Dermis blood vessel endothelial cell (primary cell): ENCODE results near the gene CELSR1. TPM values are rescaled to one million over a fixed set of nuclear protein-coding genes. Genes with fewer than 3 reads are reported as not detected.
A peak's percentile ranks its signal among the peaks of the same experiment; 100 is the strongest.

Experiments used
- DNase-seq: peaks from one replicate; pipeline ENCODE4 v3.0.0; 2010
- total RNA-seq: library from RNA; depleted of rRNA; stranded (reverse); fragments of >200 nt; gene quantifications from 2 replicates; pipeline ENCODE4 v1.2.3, GENCODE V29; 2014

The CELSR1 gene
- total RNA-seq, 1 donor from 2014 or later: 28.2 TPM

DNA sequence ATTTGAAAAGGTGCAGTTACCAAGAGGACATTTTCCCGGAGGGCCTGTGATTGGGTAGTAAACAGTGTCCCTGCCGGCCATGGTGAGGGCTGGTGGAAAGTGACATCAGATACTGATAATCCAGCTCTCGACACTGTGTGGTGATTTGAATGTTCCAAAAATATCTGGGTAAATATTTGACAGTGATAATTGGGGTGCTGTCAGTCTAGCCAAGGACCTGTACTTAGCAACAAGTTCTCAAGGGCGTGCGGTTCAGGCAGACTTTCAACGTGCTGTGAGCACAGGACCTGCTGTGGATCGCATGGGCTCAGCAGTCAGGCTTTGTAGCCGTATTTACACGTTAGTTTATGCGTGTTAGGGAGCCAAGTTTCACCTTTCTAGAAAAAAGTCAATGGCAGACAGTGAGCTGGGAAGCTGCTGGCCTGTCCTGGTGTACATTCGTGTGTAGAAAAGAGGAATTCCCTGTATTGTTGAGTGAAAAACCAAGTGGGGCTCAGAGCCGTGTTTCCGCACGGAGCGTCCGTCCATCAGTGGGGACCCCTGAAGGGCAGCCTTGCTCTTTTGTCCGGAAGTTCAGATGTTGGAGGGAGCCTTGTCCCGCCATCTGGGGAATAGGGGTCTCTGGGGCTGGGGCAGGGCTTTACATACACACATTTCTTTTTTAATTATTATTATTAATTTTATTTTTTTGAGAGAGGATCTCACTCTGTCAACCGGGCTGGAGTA, 190.6 kb downstream of the CELSR1 start:
- DNase-seq: no peak

DNA sequence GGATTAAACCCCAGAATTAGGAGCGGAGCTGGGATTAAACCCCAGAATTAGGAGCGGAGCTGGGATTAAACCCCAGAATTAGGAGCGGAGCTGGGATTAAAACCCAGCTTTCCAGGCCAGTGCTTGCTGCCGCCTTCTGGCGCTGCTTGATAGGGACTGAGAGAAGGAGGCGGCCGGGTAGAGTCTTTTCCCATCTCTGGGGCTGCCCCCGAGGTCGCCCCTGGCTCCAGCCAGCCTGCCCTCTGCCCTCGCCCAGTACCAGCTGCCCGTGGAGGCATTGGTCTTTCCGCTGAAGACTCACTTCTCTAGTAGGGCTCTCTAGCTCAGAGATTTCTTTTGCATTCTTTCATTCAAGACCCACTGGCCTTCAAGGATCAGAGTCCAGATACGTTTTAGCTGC, 196.7 kb downstream of the CELSR1 start:
- no peak for DNase-seq

- no peak for DNase-seq
These were observed 197.5 kb downstream of the CELSR1 start for GRCh38 chr22:46339956-46340355.

- no peak for DNase-seq
These were observed 198.8 kb downstream of the CELSR1 start for GRCh38 chr22:46338636-46339035.

- no peak for DNase-seq
These were observed 199.6 kb downstream of the CELSR1 start for GRCh38 chr22:46337870-46338269.

GRCh38 chr22:46336119-46337078, 201.0 kb downstream of the CELSR1 start:
- DNase-seq: peak; percentile 39

DNA sequence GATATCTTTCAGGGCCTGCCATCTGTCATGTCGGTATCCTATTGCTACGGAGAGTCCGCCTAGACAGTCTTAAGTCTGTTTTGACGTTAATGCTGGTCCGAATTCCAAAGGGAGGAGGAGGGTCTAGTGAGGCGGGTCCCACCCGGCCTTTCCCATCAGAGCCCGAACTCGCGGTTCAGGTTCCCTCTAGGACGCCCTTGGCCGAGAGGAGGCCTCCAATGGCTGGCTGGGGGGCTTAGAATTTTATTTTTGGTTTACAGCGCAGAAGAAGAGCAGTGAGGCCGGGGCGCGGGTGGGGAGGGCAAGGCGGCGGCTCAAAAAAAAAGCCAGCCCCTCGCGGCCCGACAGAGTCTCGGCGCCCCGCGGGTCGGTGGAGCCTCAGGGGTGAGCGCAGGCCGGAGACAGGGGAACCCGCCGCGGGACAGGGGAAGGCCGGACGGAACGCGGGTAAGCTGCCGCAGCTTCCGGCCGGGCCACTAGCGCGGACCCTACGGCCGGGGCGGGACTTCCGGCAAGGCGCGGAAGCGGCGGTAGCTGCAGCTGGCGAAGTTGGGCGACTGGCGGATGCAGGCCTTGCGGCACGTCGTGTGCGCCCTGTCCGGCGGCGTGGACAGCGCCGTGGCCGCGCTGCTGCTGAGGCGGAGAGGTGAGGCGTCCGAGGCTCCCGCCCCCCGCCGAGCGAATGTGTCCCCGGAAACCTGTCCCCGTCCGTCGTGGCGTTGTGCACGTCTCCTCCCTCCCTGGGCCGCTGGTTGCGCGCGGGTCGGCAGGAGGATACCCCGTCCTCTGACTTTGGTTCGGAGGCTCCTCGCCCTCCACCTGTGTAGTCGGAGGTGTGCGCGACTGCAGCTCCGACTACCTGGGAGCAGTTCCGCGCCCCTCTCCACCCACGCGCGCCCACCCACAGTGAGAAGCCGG, 202.0 kb downstream of the CELSR1 start, which contains the start of gene TRMU:
Gene TRMU, plus strand, starts transcription at position 514 of the 918 bp plus-strand sequence. Its CDS starts 51 bp downstream, at position 565.
- DNase-seq: peak; percentile 90

DNA sequence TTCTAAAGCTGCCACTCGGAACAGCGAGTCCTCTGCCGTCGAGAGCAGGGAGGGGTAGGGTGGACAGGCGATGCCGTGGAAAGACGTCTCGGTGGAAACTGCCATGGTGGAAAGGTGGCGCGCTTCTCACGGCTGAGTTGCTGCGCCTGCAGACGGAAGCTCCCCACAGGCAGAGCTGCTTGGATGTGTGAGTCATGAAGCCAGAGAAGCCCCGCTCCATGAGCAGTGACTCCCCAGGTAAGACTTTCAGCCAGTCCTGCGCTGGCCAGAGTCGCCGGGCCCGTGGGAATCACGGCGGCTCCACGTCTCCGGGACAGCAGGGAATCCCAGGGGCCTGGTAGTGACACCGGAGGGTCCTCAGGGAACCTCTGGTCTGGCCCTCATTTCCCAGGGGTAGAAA, 205.9 kb downstream of the CELSR1 start:
- DNase-seq: no peak

DNA sequence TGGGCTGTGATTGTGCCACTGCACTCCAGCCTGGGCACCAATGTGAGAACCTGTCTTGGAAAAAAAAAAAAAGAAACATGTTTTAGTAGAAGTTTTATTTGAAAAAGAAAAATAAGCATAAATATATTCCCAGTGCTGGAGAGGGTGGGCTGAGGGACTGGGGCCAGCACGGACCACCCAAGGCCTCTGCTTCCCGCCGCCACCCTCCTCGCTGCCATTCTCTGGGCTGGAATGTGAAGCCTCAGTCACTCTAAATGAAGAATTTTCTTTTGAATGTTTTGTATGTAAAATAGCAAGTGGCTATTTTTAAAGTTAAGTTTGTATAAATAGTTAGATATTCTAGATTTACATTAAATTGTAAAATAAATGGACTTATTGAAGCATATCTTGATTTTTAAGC, 207.0 kb downstream of the CELSR1 start:
- DNase-seq: no peak

DNA sequence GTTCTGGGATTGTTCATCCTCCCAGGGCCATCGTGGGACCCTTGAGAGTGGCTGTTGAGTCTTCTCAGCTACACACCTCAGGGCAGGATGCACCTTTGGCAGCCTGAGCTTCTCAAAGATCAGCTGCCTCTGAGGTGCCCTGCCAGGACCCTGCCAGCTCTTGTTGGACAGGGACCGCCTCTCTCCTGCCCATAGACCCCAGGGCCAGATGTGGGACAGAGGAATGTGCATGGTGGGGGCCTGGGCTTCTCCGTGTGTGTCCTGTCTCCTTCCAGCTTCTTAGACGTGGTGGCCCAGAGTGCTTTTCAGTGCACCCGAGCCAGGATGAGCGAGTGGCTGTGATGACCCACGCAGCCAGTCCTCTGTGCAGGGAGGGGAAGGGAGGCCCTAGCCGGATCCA, 207.8 kb downstream of the CELSR1 start:
- no peak for DNase-seq

DNA sequence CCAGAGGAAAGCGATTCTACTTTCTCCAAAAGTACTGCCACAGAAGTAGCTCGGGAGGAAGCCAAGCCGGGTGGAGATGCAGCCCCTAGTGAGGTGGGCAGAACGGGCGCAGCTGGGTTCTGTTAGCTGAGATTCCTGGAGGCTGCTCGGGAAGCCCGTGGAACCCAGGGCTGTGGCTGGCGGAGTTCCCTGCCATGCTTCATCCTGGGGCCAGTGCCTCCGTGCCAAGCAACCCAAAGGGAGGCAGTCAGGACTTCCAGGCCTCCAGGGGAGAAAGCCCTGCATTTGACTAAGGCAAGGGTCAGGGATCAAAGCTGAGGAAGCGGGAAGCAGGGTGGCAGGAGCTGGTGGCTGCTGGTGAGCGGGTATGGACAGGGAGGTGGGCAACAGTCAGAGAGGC, 208.6 kb downstream of the CELSR1 start:
- DNase-seq: no peak

DNA sequence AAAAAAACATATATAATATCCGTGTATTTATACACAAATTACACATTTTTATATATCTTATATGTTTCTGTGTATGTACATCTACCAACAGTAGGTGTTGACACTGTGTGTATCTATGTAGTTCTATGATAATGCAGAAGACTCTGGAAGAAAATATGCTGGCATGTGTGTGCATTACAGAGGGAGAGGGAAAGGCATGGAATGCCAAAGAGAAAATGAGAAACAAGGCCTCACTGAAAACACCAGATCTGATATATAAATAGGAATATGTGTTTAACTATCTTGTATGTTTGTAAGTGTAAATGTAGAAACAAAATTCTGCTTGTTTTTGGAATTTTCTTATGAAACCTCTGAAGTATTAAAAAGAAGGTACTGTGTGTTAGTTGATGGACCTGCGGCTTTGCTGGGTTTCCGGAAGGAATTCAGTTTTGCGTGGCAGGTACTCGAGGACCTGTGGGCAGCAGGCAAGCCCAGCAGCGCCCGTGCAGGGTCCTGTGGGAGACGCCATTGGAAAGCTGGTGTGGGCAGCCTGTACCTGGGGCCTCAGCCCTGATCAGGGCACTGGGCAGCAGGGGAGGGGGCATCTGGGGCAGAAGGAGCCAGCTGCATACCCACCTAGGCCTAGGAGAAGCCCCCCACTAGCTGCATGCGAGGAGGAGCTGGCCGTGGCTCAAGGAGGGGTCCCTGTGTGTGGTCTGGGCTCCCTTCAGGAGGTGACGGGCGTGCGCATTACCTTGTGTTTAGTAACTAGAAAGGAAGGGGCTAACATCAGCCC, 209.5 kb downstream of the CELSR1 start:
- no peak for DNase-seq

- DNase-seq: no peak
These were observed 211.2 kb downstream of the CELSR1 start for GRCh38 chr22:46326066-46326680.

GRCh38 chr22:46323162-46323561, 214.3 kb downstream of the CELSR1 start:
- no peak for DNase-seq

- no peak for DNase-seq
These were observed 214.7 kb downstream of the CELSR1 start for GRCh38 chr22:46322711-46323110.

- DNase-seq: no peak
These were observed 216.6 kb downstream of the CELSR1 start for GRCh38 chr22:46320716-46321386.

DNA sequence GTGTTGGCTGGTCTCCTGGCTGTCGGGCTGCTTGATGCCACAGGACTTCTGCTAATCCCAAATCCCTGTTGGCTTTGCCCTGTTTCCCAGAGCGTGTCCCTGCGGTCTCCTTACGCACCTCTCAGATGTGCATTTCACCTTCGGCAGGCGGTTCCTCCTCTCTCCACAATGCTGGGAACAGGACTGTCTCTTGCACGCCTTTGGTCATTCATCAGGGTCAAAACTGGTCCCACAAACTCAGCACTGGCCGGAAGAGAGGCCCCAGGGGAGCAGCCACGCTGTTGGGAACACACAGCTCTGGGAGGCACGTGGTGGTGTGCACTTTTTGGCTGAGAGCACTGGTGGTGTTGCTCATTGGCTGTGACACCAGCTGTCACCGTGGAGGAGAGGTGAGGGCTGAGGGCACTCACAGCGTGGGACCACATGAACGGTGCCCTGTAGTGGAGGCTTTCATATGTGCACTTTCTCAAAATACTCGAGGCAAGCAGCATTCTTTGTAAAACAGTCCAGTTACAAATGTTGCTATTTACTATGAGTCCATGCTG, 217.2 kb downstream of the CELSR1 start:
- DNase-seq: no peak

- no peak for DNase-seq
These were observed 218.1 kb downstream of the CELSR1 start for GRCh38 chr22:46319319-46319718.

DNA sequence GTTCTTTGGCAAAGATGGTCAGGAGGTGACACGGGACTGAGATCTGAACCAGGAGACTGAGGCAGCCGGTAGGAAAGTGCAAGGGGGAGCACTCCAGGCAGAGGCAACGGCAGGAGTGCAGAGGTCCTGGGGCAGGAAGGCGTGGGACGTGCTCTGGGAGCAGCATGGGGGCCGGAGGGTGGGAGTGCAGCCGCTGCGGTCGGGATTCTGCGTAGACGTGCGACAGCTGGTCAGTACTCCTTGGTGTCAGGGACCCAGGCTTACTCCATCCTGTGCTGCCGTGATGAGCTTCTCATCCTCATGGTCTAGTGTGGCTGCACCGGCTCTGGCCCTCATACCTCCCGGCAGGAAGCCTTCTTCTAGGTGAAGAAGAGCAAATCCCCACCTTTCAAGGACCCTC, 218.8 kb downstream of the CELSR1 start:
- no peak for DNase-seq

DNA sequence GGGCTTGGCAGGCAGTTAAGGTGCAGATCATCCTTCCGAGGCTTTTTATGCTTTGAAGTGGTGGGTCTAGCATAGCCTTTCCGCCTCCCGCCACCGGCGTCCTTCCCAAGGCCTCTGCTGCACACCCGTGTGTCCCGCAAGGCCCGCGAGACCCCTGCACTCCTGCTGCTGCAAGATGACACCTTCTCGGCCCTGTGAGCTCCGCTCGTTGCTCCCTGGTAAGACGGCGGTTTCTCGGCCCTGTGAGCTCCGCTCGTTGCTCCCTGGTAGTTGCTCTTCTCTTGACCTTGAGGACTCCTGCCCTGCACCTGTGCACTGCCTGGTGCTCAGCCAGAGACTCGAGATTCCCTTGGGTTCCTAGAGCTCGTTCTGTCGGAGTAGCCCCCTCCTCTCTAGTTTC, 219.8 kb downstream of the CELSR1 start:
- DNase-seq: no peak
